H4 (cell line): Measurements from ENCODE around the gene RASA3. TPM values are rescaled to one million over a fixed set of nuclear protein-coding genes. Genes with fewer than 3 reads are reported as not detected.

ENCODE experiments used
- DNase-seq: peaks from one replicate; pipeline ENCODE4 v3.0.0-alpha.2; 2015; ENCODE audit warnings: low spot score
- total RNA-seq: library from RNA; depleted of rRNA; stranded (reverse); fragments of >200 nt; shearing (Covaris generic); gene quantifications from 2 replicates; pipeline ENCODE4 v1.2.3, GENCODE V29; 2014

Gene RASA3
- total RNA-seq, 1 experiment from 2014 or later: 6.3 TPM

GRCh38 chr13:114005206-114005724, 127.2 kb downstream of the RASA3 start:
- DNase-seq: no peak

GRCh38 chr13:114004420-114005205, 127.8 kb downstream of the RASA3 start:
- peak; percentile 36 for DNase-seq

- DNase-seq: no peak
Observed at GRCh38 chr13:114002771-114003321, 129.6 kb downstream of the RASA3 start.

- no peak for DNase-seq
Observed at GRCh38 chr13:114002009-114002544, 130.3 kb downstream of the RASA3 start.

- DNase-seq: no peak
Observed at GRCh38 chr13:114001331-114002008, 131.0 kb downstream of the RASA3 start.

GRCh38 chr13:114000151-114001040, 132.0 kb downstream of the RASA3 start:
- DNase-seq: no peak

- no peak for DNase-seq
Observed at GRCh38 chr13:113999618-113999910, 132.9 kb downstream of the RASA3 start.

GRCh38 chr13:113998781-113999617, 133.4 kb downstream of the RASA3 start:
- DNase-seq: no peak

- no peak for DNase-seq
Observed at GRCh38 chr13:113997845-113998751, 134.3 kb downstream of the RASA3 start.

- no peak for DNase-seq
Observed at GRCh38 chr13:113996912-113997745, 135.3 kb downstream of the RASA3 start.

GRCh38 chr13:113996081-113996911, 136.1 kb downstream of the RASA3 start:
- no peak for DNase-seq

GRCh38 chr13:113995051-113995601, 137.3 kb downstream of the RASA3 start:
- no peak for DNase-seq

GRCh38 chr13:113992276-113993005, 140.0 kb downstream of the RASA3 start:
- DNase-seq: no peak

- no peak for DNase-seq
Observed at GRCh38 chr13:113991676-113992179, 140.7 kb downstream of the RASA3 start.

GRCh38 chr13:113991191-113991669, 141.2 kb downstream of the RASA3 start:
- no peak for DNase-seq

GRCh38 chr13:113990321-113990837, 142.0 kb downstream of the RASA3 start:
- DNase-seq: no peak
